Measurements from ENCODE around the gene MAPK4.

DNA sequence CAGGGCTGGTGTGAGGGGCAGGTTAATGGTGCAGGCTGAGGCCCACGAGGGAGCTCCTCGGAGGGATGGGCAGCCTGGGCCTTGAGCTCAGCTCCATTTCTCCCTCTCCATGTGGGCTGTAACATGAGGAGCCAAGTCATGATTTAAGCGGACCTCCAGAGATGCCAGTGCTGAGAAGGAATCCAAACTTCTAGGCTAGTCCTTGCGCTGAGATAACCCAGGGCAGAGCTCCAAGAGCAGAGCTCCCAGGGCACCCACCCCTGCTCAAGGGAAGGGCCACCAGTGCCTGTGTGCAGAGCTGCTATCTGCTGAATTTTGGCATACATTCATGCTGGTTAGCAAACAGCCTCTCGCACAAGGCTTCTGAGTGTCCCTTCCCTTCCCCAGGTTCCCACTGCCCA lies 164.9 kb downstream of the MAPK4 start:
- TF ChIP-seq, protein P1, sequence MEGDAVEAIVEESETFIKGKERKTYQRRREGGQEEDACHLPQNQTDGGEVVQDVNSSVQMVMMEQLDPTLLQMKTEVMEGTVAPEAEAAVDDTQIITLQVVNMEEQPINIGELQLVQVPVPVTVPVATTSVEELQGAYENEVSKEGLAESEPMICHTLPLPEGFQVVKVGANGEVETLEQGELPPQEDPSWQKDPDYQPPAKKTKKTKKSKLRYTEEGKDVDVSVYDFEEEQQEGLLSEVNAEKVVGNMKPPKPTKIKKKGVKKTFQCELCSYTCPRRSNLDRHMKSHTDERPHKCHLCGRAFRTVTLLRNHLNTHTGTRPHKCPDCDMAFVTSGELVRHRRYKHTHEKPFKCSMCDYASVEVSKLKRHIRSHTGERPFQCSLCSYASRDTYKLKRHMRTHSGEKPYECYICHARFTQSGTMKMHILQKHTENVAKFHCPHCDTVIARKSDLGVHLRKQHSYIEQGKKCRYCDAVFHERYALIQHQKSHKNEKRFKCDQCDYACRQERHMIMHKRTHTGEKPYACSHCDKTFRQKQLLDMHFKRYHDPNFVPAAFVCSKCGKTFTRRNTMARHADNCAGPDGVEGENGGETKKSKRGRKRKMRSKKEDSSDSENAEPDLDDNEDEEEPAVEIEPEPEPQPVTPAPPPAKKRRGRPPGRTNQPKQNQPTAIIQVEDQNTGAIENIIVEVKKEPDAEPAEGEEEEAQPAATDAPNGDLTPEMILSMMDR (IDR thresholded peaks at IDR 0.05) = no peak
- TF ChIP-seq POLR2A (IDR thresholded peaks at IDR 0.05) = no peak

All from body of pancreas (tissue), 4 donors.